OCI-LY3 (cell line): Measurements from ENCODE around the gene SAPCD1.
A peak's percentile ranks its signal among the peaks of the same experiment; 100 is the strongest.
"Not testable (repeated sequence)": the region's sequence is repeated elsewhere in the genome, so short reads cannot be mapped to it uniquely, and the experiment has no call there.

Experiments
- H2AFZ ChIP-seq: fragments of 200-600, 300-600 bp; shearing (Covaris generic); 2 replicates; pipeline ENCODE4 v1.6.0; 2014; ENCODE audit warnings: antibody characterized with exemption, low read depth, low read length
- H3K27ac ChIP-seq: fragments of 200-600, 300-600 bp; sonication (generic); 2 replicates; pipeline ENCODE4 v1.5.1; 2014; ENCODE audit warnings: mild to moderate bottlenecking, low read length, moderate library complexity, mixed read lengths
- H3K27me3 ChIP-seq: fragments of 200-600, 300-600 bp; sonication (generic); 2 replicates; pipeline ENCODE4 v1.6.1; 2014; ENCODE audit warnings: low read depth, low read length, mixed read lengths
- H3K36me3 ChIP-seq: fragments of 200-600, 300-600 bp; sonication (generic); replicated peaks from 2 replicates; pipeline ENCODE3; 2014; ENCODE audit warnings: low read depth, low read length, mixed read lengths
- H3K4me1 ChIP-seq: fragments of 300-600, 200-600 bp; sonication (generic); 2 replicates; pipeline ENCODE4 v1.6.1; 2014; ENCODE audit warnings: low read length, mixed read lengths
- H3K4me2 ChIP-seq: fragments of 200-600, 300-600 bp; sonication (generic); 2 replicates; pipeline ENCODE4 v1.6.1; 2014; ENCODE audit warnings: low read length, mixed read lengths
- H3K4me3 ChIP-seq: fragments of 300-600, 200-600 bp; sonication (generic); 2 replicates; pipeline ENCODE4 v1.5.1; 2014; ENCODE audit warnings: antibody characterized with exemption, mild to moderate bottlenecking, low read length, moderate library complexity
- H3K79me2 ChIP-seq: fragments of 300-600, 200-600 bp; shearing (Covaris generic); 2 replicates; pipeline ENCODE4 v1.6.1; 2014; ENCODE audit warnings: mild to moderate bottlenecking, low read length, mixed read lengths
- H3K9ac ChIP-seq: fragments of 300-600, 200-600 bp; shearing (Covaris generic); 2 replicates; pipeline ENCODE4 v1.6.0; 2014; ENCODE audit warnings: mild to moderate bottlenecking, low read length, moderate library complexity
- H3K9me3 ChIP-seq: fragments of 200-600, 300-600 bp; shearing (Covaris generic); 2 replicates; pipeline ENCODE4 v1.6.1; 2014; ENCODE audit warnings: low read length, mixed read lengths; ENCODE audit not compliant: insufficient read depth
- H4K20me1 ChIP-seq: fragments of 200-600, 300-600 bp; sonication (generic); 2 replicates; pipeline ENCODE4 v1.6.1; 2016; ENCODE audit warnings: low read length, mixed read lengths; ENCODE audit not compliant: insufficient read depth
- EZH2phosphoT487 ChIP-seq: fragments of 200-600 bp; shearing (Covaris generic); IDR thresholded peaks from 2 replicates; pipeline ENCODE4 v1.6.1; 2018; ENCODE audit warnings: antibody characterized with exemption, mixed run types, low read depth
- TF ChIP-seq, protein P1 (sequence below): fragments of 200-600, 300-600 bp; sonication (generic); IDR thresholded peaks from 2 replicates; pipeline ENCODE4 v1.5.1; 2014; ENCODE audit warnings: antibody characterized with exemption, low read length, low read depth

The SAPCD1 gene

DNA sequence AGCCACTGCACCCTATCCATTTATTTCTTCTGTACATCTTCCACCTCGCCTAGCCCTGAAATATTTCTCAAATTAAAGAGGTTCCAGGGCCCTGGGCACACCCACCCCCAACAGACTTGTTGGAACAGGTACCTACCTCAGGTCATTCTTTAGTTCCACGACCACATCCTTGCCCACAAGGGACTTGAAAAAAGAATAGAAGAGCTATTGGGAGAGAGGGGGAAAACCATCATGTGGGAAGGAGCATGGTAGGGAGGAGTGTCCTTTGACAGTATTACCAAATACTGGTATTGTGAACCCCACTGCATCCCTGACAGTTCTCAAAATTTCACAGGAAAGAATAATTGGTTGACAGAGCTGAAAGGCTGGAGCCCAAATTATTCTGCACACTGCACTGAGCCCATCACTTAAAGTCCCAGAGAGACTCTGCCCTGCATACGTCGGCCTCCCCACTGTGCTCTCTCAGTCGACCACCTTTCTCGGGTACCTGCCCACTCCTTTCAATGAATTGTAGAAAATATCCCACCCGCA lies 43.5 kb downstream of the SAPCD1 start:
- H3K4me3 ChIP-seq: peak overlapping the region; percentile 99
- peaks cover 14% of the 10 kb centered on the region for H3K79me2 ChIP-seq
- peak overlapping the region; percentile 88 for H3K4me2 ChIP-seq
- H3K36me3 ChIP-seq: no peaks in the 10 kb centered on the region
- no peaks in the 10 kb centered on the region for H4K20me1 ChIP-seq
- peak overlapping the region; percentile 84 for H2AFZ ChIP-seq
- no peaks in the 10 kb centered on the region for H3K9me3 ChIP-seq
- peak overlapping the region; percentile 96 for H3K9ac ChIP-seq
- TF ChIP-seq EZH2phosphoT487: no peak
- TF ChIP-seq, protein P1, sequence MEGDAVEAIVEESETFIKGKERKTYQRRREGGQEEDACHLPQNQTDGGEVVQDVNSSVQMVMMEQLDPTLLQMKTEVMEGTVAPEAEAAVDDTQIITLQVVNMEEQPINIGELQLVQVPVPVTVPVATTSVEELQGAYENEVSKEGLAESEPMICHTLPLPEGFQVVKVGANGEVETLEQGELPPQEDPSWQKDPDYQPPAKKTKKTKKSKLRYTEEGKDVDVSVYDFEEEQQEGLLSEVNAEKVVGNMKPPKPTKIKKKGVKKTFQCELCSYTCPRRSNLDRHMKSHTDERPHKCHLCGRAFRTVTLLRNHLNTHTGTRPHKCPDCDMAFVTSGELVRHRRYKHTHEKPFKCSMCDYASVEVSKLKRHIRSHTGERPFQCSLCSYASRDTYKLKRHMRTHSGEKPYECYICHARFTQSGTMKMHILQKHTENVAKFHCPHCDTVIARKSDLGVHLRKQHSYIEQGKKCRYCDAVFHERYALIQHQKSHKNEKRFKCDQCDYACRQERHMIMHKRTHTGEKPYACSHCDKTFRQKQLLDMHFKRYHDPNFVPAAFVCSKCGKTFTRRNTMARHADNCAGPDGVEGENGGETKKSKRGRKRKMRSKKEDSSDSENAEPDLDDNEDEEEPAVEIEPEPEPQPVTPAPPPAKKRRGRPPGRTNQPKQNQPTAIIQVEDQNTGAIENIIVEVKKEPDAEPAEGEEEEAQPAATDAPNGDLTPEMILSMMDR: no peak
- H3K27me3 ChIP-seq: no peaks in the 10 kb centered on the region
- H3K27ac ChIP-seq: peak overlapping the region; percentile 74
- peaks cover 4% of the 10 kb centered on the region; the same call in 1 of the 2 replicates for H3K4me1 ChIP-seq

GRCh38 chr6:31806470-31807272 lies 44.2 kb downstream of the SAPCD1 start, which contains the start of gene LSM2:
TSS of gene LSM2 (minus strand) at chr6:31806966. CDS start at chr6:31806757, 209 bp downstream.
- Histone ChIP-seq H2AFZ (peak within 1 kb of the TSS; percentile 84), H3K9ac (peak within 1 kb of the TSS; percentile 96), H3K4me3 (peak within 1 kb of the TSS; percentile 99), H3K27me3 (no peaks in the 10 kb centered on the region), H3K9me3 (no peaks in the 10 kb centered on the region), H3K4me1 (peaks cover 4% of the 10 kb centered on the region; the same call in 1 of the 2 replicates), H4K20me1 (no peaks in the 10 kb centered on the region), H3K36me3 (no peaks in the 10 kb centered on the region), H3K79me2 (peaks cover 14% of the 10 kb centered on the region), H3K4me2 (peak within 1 kb of the TSS; percentile 88), H3K27ac (peak within 1 kb of the TSS; percentile 74)
- TF ChIP-seq, protein P1: peak; percentile 39
- no peak for TF ChIP-seq EZH2phosphoT487

DNA sequence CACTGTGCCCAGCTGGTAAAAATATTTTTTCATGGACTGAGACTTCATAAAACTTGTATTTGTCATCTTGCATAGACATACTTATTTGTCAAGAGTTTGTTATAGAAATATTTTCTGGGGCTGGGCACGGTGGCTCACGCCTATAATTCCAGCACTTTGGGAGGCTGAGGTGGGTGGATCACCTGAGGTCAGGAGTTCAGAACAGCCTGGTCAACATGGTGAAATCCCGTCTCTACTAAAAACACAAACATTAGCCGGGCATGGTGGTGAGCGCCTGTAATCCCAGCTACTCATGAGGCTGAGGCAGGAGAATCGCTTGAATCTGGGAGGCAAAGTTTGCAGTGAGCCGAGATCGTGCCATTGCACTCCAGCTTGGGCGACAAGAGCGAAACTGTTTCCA lies 46.1 kb downstream of the SAPCD1 start:
- H4K20me1 ChIP-seq, H3K9me3 ChIP-seq, H2AFZ ChIP-seq, H3K27ac ChIP-seq, H3K9ac ChIP-seq, H3K36me3 ChIP-seq, H3K4me2 ChIP-seq, H3K27me3 ChIP-seq, H3K4me3 ChIP-seq: not testable (repeated sequence)
- Histone ChIP-seq H3K4me1 (peaks cover 16% of the 10 kb centered on the region), H3K79me2 (peaks cover 14% of the 10 kb centered on the region)

DNA sequence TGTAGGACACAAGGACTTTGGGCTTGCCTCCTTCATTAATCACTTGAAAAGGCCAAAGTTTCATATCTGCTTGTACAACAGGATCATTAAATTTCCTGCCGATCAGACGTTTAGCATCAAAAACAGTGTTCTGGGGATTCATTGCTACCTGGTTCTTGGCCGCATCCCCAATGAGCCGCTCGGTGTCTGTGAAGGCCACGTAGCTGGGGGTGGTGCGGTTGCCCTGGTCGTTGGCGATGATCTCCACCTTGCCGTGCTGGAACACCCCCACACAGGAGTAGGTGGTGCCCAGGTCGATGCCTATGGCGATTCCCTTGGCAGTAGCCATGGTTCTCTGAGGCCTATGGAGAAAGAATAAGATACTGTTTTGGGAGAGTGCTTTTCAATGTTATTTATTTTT lies 49.2 kb downstream of the SAPCD1 start:
- peaks cover 16% of the 10 kb centered on the region for H3K4me1 ChIP-seq
- no peak overlapping the region for H3K9ac ChIP-seq
- no peak overlapping the region for H3K27ac ChIP-seq
- no peak for TF ChIP-seq EZH2phosphoT487
- TF ChIP-seq, protein P1: no peak
- H2AFZ ChIP-seq: no peak overlapping the region
- H3K9me3 ChIP-seq: no peaks in the 10 kb centered on the region
- H3K4me2 ChIP-seq: no peak overlapping the region
- no peak overlapping the region for H3K4me3 ChIP-seq
- H4K20me1 ChIP-seq: no peaks in the 10 kb centered on the region
- peaks cover under 1% of the 10 kb centered on the region; the same call in 1 of the 2 replicates for H3K79me2 ChIP-seq
- no peaks in the 10 kb centered on the region for H3K27me3 ChIP-seq
- H3K36me3 ChIP-seq: no peaks in the 10 kb centered on the region
